Uterus (tissue), 2 donors: ENCODE measurements around the gene RSPO4.

Experiments
- CTCF ChIP-seq, 4 experiments: fragments of 200-600 bp in 2 of 4; fragments of 450-650 bp in 2 of 4; sonication (generic) in 2 of 4; IDR thresholded peaks; one replicate each; pipeline ENCODE4 v1.5.1; 2016 to 2019; ENCODE audit warnings: antibody characterized with exemption in 4 of 4, mild to moderate bottlenecking in 2 of 4, moderate library complexity in 1 of 4
- POLR2A ChIP-seq, 2 donors: fragments of 450-650 bp; IDR thresholded peaks; one replicate each; pipeline ENCODE4 v1.6.1; 2016; ENCODE audit warnings: antibody characterized with exemption in 2 of 2, mild to moderate bottlenecking in 1 of 2, moderate library complexity in 1 of 2

GRCh38 chr20:949717-950116 is 52.4 kb downstream of the RSPO4 start:
- TF ChIP-seq CTCF (IDR thresholded peaks at IDR 0.05) = no peak
- no peak for TF ChIP-seq POLR2A (IDR thresholded peaks at IDR 0.05)
